Upper lobe of right lung (tissue), 1 donor: Measurements from ENCODE around the gene PPM1E. TPM values are rescaled to one million over a fixed set of nuclear protein-coding genes. Genes with fewer than 3 reads are reported as not detected.
"Not testable (repeated sequence)": the region's sequence is repeated elsewhere in the genome, so short reads cannot be mapped to it uniquely, and the experiment has no call there.

Experiments used
- ATAC-seq: fragments of 200-7000 bp; cut with Tn5 transposase; one replicate; pipeline ENCODE4 v1.9.1; 2020; ENCODE audit warnings: mild to moderate bottlenecking, moderate library complexity
- DNase-seq: peaks from one replicate; pipeline ENCODE4 v3.0.0-alpha.2; 2020
- H3K27ac ChIP-seq: fragments of 200-600 bp; one replicate; pipeline ENCODE4 v1.8.0; 2022
- H3K27me3 ChIP-seq: fragments of 200-600 bp; one replicate; pipeline ENCODE4 v1.8.0; 2022; ENCODE audit warnings: mild to moderate bottlenecking
- H3K36me3 ChIP-seq: fragments of 200-600 bp; one replicate; pipeline ENCODE4 v1.8.0; 2022
- H3K4me1 ChIP-seq: fragments of 200-600 bp; one replicate; pipeline ENCODE4 v1.8.0; 2022
- H3K4me3 ChIP-seq: fragments of 200-600 bp; one replicate; pipeline ENCODE4 v1.8.0; 2022; ENCODE audit warnings: mild to moderate bottlenecking
- H3K9me3 ChIP-seq: fragments of 200-600 bp; one replicate; pipeline ENCODE4 v1.8.0; 2022
- intact Hi-C: fragments of 100-400 bp; cut with DNase I; formaldehyde crosslinking; loops from one replicate; pipeline ENCODE4 v1.11.0; 2022
- total RNA-seq: library from RNA; stranded (reverse); fragmentation: NEBNext Ultra II Directional; extraction: Animal tissue kit (Norgen Biotek cat#: 25700); gene quantifications from one replicate; pipeline ENCODE4 v1.2.1, GENCODE V29; 2021
- TF ChIP-seq, protein P1 (sequence below): fragments of 200-600 bp; IDR thresholded peaks from one replicate; pipeline ENCODE4 v1.8.0; 2022; ENCODE audit warnings: antibody characterized with exemption
- donor health status: DM: no; HTN: yes; CAD: no; lungs with severe emphysema.

Gene PPM1E
- total RNA-seq, 1 donor from 2014 or later, result not detected

GRCh38 chr17:58932956-58933355, 177.3 kb downstream of the PPM1E start:
- Histone ChIP-seq H3K4me3 (no peak overlapping the region), H3K4me1 (no peaks in the 10 kb centered on the region), H3K9me3 (no peaks in the 10 kb centered on the region), H3K27ac (no peak overlapping the region), H3K27me3 (no peaks in the 10 kb centered on the region), H3K36me3 (no peaks in the 10 kb centered on the region)
- no peak for DNase-seq
- TF ChIP-seq, protein P1, sequence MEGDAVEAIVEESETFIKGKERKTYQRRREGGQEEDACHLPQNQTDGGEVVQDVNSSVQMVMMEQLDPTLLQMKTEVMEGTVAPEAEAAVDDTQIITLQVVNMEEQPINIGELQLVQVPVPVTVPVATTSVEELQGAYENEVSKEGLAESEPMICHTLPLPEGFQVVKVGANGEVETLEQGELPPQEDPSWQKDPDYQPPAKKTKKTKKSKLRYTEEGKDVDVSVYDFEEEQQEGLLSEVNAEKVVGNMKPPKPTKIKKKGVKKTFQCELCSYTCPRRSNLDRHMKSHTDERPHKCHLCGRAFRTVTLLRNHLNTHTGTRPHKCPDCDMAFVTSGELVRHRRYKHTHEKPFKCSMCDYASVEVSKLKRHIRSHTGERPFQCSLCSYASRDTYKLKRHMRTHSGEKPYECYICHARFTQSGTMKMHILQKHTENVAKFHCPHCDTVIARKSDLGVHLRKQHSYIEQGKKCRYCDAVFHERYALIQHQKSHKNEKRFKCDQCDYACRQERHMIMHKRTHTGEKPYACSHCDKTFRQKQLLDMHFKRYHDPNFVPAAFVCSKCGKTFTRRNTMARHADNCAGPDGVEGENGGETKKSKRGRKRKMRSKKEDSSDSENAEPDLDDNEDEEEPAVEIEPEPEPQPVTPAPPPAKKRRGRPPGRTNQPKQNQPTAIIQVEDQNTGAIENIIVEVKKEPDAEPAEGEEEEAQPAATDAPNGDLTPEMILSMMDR, result no peak
- ATAC-seq, result no peak
- intact Hi-C loops, result no loop called here

DNA sequence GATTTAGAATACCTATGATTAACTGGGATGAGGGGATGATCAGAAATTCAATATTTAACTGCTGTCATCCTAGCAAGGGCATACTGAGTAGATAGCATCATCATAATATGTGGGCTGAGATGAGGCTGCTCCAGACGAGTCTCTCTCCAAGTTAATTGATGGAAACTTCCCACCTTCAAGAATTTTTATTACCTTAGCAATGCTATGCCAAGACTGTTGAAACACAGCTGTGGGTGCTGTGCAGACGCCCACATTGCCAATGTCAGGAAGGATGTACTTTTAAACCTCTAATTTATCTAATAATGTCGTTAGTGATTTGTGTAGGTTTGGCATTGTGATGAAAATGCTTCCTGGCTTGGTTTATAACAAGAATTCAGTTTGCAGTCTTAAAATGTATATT, 180.6 kb downstream of the PPM1E start:
- TF ChIP-seq, protein P1, result no peak

DNA sequence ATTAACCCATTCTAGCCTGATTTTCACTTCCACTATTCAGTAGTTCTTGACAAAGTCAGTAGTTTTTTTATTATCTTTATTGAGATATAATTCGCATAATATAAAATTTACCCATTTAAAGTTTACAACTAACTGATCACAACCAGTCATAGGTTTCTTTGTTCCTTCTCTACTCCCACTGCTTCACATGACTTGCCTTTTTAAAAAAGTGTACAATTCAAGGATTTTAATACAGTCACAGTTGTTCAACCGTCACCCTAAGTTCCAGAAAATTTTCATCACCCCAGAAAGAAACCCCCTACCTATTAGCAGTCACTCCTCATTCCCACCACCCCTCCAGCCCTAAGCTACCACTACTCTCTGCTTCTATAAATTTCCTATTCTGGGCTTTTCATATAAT, 188.5 kb downstream of the PPM1E start:
- peaks cover 4% of the 10 kb centered on the region for H3K9me3 ChIP-seq
- DNase-seq (no peak), ATAC-seq (no peak)
- TF ChIP-seq, protein P1, result no peak
- no peaks in the 10 kb centered on the region for H3K4me1 ChIP-seq
- H3K4me3 ChIP-seq, result no peak overlapping the region
- no peak overlapping the region for H3K27ac ChIP-seq
- H3K27me3 ChIP-seq, result no peaks in the 10 kb centered on the region
- no peaks in the 10 kb centered on the region for H3K36me3 ChIP-seq
- intact Hi-C loops, result no loop called here

More for the DNA sequence above, 180.6 kb downstream of the PPM1E start:
- Histone ChIP-seq H3K4me1 (no peaks in the 10 kb centered on the region), H3K27me3 (no peaks in the 10 kb centered on the region), H3K9me3 (no peaks in the 10 kb centered on the region), H3K36me3 (no peaks in the 10 kb centered on the region), H3K27ac (no peak overlapping the region), H3K4me3 (no peak overlapping the region)
- no peak for ATAC-seq
- DNase-seq, result no peak
- intact Hi-C loops, result no loop called here

GRCh38 chr17:58947411-58947810, 191.8 kb downstream of the PPM1E start:
- Histone ChIP-seq H3K9me3 (peaks cover 18% of the 10 kb centered on the region), H3K36me3 (no peaks in the 10 kb centered on the region), H3K4me1 (no peaks in the 10 kb centered on the region), H3K27ac (no peak overlapping the region), H3K27me3 (no peaks in the 10 kb centered on the region), H3K4me3 (no peak overlapping the region)
- no peak for DNase-seq
- no peak for ATAC-seq
- TF ChIP-seq, protein P1, result no peak
- intact Hi-C loops, result no loop called here

GRCh38 chr17:58947824-58948223, 192.2 kb downstream of the PPM1E start:
- ATAC-seq, result peak; percentile 60
- Histone ChIP-seq H3K27me3 (no peaks in the 10 kb centered on the region), H3K27ac (no peak overlapping the region), H3K9me3 (peaks cover 18% of the 10 kb centered on the region), H3K4me3 (no peak overlapping the region), H3K36me3 (no peaks in the 10 kb centered on the region), H3K4me1 (no peaks in the 10 kb centered on the region)
- TF ChIP-seq, protein P1, result no peak
- no peak for DNase-seq
- intact Hi-C loops, result no loop called here

DNA sequence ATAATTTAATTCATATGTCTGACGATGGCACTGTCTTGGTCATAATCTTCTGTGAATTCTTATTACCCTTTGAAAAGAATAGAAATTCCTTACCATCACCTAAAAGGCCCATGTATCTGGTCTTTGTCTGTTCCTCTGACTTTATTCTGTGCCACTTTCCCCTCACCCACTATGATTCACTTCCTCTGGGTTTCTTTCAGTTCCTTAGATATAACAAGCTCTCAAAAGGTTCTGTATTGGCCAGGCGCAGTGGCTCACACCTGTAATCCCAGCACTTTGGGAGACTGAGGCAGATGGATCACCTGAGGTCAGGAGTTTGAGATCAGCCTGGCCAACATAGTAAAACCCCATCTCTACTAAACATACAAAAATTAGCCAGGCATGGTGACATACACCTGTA, 198.7 kb downstream of the PPM1E start:
- H3K36me3 ChIP-seq, H3K4me3 ChIP-seq, intact Hi-C loops, H3K4me1 ChIP-seq, H3K27ac ChIP-seq, DNase-seq, H3K27me3 ChIP-seq, ATAC-seq: not testable (repeated sequence)
- H3K9me3 ChIP-seq, result peaks cover 12% of the 10 kb centered on the region
